Chondrocyte (in vitro differentiated cells): ENCODE results near the gene MINDY1. TPM values are rescaled to one million over a fixed set of nuclear protein-coding genes. Genes with fewer than 3 reads are reported as not detected.
A peak's percentile ranks its signal among the peaks of the same experiment; 100 is the strongest.

Source experiments
- DNase-seq: peaks from one replicate; pipeline ENCODE4 v3.0.0; 2021; ENCODE audit warnings: mixed read lengths, low spot score
- H3K27ac Mint-ChIP-seq: one replicate; pipeline ENCODE4 v1.8.0; 2021; ENCODE audit warnings: mild to moderate bottlenecking, moderate library complexity, mixed read lengths; ENCODE audit not compliant: unreplicated experiment
- H3K27me3 Mint-ChIP-seq: 2 replicates; pipeline ENCODE4 v1.8.0; 2021; ENCODE audit warnings: low read depth, mixed read lengths
- H3K36me3 Mint-ChIP-seq: 2 replicates; pipeline ENCODE4 v1.8.0; 2021; ENCODE audit warnings: low read depth, mixed read lengths
- H3K4me1 Mint-ChIP-seq: 2 replicates; pipeline ENCODE4 v1.8.0; 2021; ENCODE audit warnings: low read depth, mild to moderate bottlenecking, mixed read lengths
- H3K4me3 Mint-ChIP-seq: one replicate; pipeline ENCODE4 v1.8.0; 2021; ENCODE audit warnings: mild to moderate bottlenecking, moderate library complexity, mixed read lengths; ENCODE audit not compliant: unreplicated experiment
- H3K9me3 Mint-ChIP-seq: 2 replicates; pipeline ENCODE4 v1.8.0; 2021; ENCODE audit warnings: low read depth, mixed read lengths
- total RNA-seq: library from RNA; stranded (reverse); gene quantifications from 3 replicates; pipeline ENCODE4 v1.2.1, GENCODE V29; 2021
- TF ChIP-seq, protein P1 (sequence below): fragments of 200-600 bp; sonication (generic); IDR thresholded peaks from 2 replicates; pipeline ENCODE4 v1.5.0; 2021; ENCODE audit warnings: antibody characterized with exemption, mild to moderate bottlenecking, moderate library complexity

The MINDY1 gene
- total RNA-seq, 1 donor from 2014 or later: 14.8 TPM

DNA sequence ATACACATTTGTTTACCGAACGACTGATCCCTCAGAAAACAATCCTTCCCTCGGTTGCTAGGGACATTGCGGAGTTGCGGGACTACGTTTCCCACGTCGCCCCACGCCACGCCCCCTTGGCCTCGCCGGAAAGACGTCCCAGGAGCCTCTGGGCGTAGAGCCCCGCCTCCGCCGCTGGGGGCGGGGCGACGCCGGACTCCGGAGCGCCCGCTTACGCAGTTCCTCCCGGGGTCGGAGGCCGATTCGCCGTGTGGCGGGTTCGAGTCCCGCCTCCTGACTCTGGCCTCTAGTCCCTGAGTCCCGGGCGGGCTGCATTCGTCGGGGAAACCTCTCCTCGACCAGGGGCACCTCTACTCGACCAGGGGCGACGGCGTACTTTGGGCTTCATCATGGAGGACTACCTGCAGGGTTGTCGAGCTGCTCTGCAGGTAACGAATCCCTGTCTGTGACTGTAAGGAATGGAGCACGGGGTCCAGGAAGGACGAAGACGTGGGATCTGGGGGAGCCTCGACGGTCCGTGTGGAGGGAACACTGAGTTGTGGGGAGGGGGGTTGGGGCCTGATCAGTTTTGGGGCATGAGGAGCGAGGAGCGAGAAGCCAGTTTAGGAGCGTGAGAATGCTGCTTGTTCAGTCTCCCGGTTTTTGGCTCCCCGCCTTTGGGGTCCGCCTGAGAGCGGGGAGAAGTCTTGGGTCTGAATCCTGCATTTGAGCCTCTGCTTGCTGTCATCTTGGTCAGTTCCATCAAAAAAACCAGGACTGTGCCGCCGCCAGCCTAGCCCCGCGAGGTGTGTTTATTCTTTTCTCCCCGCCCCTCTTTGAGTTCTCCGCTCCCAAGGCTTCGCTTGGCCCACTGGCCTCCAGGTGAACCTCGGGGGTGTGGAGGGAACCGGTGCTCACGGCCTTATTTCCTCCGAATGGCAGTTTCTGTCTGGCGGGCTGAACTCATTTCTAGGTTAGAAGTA lies 1.8 kb upstream of the MINDY1 start, which contains the start of gene PRUNE1:
PRUNE1 (plus strand) TSS at position 206 of the 962 bp plus-strand sequence; CDS start at position 390, 184 bp downstream.
- Mint-ChIP-seq H3K9me3 (no peaks in the 10 kb centered on the region), H3K4me3 (peak within 1 kb of the TSS; percentile 96), H3K4me1 (peaks cover 68% of the 10 kb centered on the region), H3K27ac (peak within 1 kb of the TSS; percentile 96), H3K27me3 (no peaks in the 10 kb centered on the region), H3K36me3 (no peaks in the 10 kb centered on the region)
- DNase-seq: peak; percentile 97
- TF ChIP-seq, protein P1, sequence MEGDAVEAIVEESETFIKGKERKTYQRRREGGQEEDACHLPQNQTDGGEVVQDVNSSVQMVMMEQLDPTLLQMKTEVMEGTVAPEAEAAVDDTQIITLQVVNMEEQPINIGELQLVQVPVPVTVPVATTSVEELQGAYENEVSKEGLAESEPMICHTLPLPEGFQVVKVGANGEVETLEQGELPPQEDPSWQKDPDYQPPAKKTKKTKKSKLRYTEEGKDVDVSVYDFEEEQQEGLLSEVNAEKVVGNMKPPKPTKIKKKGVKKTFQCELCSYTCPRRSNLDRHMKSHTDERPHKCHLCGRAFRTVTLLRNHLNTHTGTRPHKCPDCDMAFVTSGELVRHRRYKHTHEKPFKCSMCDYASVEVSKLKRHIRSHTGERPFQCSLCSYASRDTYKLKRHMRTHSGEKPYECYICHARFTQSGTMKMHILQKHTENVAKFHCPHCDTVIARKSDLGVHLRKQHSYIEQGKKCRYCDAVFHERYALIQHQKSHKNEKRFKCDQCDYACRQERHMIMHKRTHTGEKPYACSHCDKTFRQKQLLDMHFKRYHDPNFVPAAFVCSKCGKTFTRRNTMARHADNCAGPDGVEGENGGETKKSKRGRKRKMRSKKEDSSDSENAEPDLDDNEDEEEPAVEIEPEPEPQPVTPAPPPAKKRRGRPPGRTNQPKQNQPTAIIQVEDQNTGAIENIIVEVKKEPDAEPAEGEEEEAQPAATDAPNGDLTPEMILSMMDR: no peak

DNA sequence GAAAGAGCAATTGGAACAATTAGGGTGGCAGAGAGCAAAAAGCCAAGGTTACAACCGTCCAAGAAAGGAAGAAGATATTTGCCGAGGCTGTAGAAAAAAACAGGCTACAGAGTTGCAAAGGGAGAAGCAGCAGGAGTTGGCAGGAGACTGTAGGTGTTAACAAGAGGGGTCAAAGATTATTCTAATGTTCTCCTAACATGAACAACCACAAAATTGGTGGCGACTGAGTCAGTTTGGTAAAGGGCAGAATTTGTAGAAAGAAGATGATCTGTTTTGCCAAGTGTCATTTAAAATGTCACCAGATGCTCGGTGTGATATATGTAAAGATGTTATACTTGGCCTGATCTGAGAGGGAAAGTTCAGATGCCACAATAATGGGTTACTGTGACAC lies 1.1 kb upstream of the MINDY1 start:
- TF ChIP-seq, protein P1: peak; percentile 10
- no peaks in the 10 kb centered on the region for H3K27me3 Mint-ChIP-seq
- peaks cover 65% of the 10 kb centered on the region for H3K4me1 Mint-ChIP-seq
- peak overlapping the region; percentile 96 for H3K4me3 Mint-ChIP-seq
- no peaks in the 10 kb centered on the region for H3K9me3 Mint-ChIP-seq
- no peaks in the 10 kb centered on the region for H3K36me3 Mint-ChIP-seq
- DNase-seq: no peak
- H3K27ac Mint-ChIP-seq: peak overlapping the region; percentile 96

DNA sequence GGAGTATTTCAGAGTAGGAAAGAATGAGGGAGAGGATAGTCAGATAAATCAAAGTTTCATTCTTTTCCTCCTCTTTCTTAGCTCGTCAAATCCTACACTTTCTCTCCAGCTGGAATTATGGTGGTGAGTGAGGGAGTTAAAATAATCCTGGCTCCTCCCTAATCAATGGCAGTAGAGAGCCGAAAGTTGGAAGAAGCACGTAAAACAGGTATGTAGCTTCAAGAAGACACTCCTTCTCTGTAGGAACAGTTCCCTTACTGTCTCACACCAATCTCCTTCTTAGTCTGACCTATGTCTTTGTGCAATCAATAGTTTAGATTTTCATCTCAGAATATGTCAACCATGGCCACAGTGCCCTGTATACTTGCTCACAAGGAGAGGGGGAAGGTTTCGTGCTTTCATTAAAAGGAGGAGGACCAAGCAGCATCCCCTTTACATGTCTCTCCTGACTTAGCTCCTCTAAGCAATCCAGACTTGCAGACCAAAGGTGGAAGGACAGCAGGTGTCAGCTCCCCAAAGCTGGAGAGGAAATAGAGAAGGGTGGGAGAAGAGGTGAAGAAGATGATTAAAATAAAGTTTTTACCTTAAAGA lies 878 bp downstream of the MINDY1 start:
- Mint-ChIP-seq H3K4me3 (peak overlapping the region; percentile 96), H3K9me3 (no peaks in the 10 kb centered on the region), H3K27ac (peak overlapping the region; percentile 96), H3K27me3 (no peaks in the 10 kb centered on the region), H3K36me3 (peaks cover 10% of the 10 kb centered on the region), H3K4me1 (peaks cover 55% of the 10 kb centered on the region)
- TF ChIP-seq, protein P1: no peak
- no peak for DNase-seq

DNA sequence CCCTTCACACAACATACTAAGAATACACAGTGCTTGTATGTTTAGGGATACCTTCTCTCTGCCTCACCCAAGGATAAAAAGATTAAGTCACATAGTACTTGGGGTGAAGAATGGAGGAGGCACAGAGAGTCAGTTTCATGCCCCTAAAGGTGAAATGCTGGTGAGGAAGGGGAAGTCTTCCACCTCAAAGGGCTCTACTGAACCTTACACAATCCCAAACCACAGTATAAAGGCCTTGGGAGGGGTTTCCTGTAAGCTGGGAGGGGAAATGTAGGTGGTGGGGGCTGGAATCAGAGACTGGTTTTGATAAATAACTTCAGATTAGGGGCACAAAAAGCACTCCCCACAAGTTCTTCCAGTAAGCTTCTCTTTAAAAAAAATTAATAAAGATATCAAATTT lies 3.5 kb downstream of the MINDY1 start:
- TF ChIP-seq, protein P1: no peak
- DNase-seq: no peak
- Mint-ChIP-seq H3K27me3 (no peaks in the 10 kb centered on the region), H3K9me3 (no peaks in the 10 kb centered on the region), H3K27ac (no peak overlapping the region), H3K4me3 (no peak overlapping the region), H3K4me1 (peaks cover 46% of the 10 kb centered on the region), H3K36me3 (peaks cover 10% of the 10 kb centered on the region)

DNA sequence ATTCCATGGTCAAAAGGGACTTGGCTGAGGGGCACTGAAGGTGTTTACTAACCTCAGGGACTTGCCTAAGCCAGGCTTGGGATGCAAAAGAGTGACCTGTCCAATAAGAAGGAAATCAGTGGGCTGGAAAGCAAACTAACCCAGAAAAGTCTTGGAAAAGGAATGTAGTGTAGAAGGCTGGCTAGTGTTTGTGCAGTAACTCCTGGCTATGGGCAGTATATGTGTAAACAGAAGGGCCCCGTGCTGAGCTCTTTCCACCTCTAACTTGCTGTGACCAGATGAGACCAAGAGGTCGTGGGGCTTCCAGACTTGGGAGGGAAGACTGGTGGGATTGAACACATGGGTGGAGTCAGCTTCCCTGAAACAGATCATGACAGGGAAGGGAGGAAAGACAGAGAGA lies 4.1 kb downstream of the MINDY1 start:
- Mint-ChIP-seq H3K4me1 (peaks cover 41% of the 10 kb centered on the region), H3K27me3 (no peaks in the 10 kb centered on the region), H3K36me3 (peaks cover 10% of the 10 kb centered on the region), H3K4me3 (no peak overlapping the region), H3K9me3 (no peaks in the 10 kb centered on the region), H3K27ac (no peak overlapping the region)
- TF ChIP-seq, protein P1: no peak
- DNase-seq: no peak
